HCT116 (cell line): Measurements from ENCODE around the gene IGSF3. TPM values are rescaled to one million over a fixed set of nuclear protein-coding genes. Genes with fewer than 3 reads are reported as not detected.

Experiments used
- ATAC-seq: fragments of 200-7000 bp; cut with Tn5 transposase; 2 replicates; pipeline ENCODE4 v1.9.1; 2020; ENCODE audit warnings: mild to moderate bottlenecking, moderate library complexity
- BruUV-seq: library from RNA; stranded (reverse); fragments of 400-500 nt; replicated peaks from 2 replicates; lab custom pipeline; 2021; lab: Mats Ljungman, UMichigan
- CTCF ChIA-PET: fragments of 300-600 bp; sonication (Branson Sonifier 250); formaldehyde crosslinking; loops from one replicate; lab custom pipeline; 2021; ENCODE audit warnings: antibody characterized with exemption; lab: Charles Lee
- POLR2A ChIA-PET: fragments of 300-600, 350-600 bp; sonication (Branson Sonifier 250); formaldehyde crosslinking; loops from one replicate; lab custom pipeline; 2021; ENCODE audit warnings: antibody characterized with exemption; lab: Charles Lee
- RAD21 ChIA-PET, 2 experiments: fragments of 300-600 bp; sonication (Branson Sonifier 250); formaldehyde crosslinking; loops; one replicate each; lab custom pipeline; 2023; ENCODE audit warnings: low total read pairs in 2 of 2; ENCODE audit not compliant: uncharacterized antibody in 2 of 2, unreplicated experiment in 2 of 2, low non-redundant PET in 1 of 2; lab: Charles Lee
- DNase-seq: peaks from one replicate; pipeline ENCODE4 v3.0.0-alpha.2; 2010; ENCODE audit warnings: low read depth, low spot score
- H2AFZ ChIP-seq: fragments of 200-600 bp; shearing (Covaris generic), sonication (generic); 2 replicates; pipeline ENCODE4 v1.6.1; 2017; ENCODE audit warnings: low read depth, mixed run types, mixed read lengths, antibody characterized with exemption, low read length; ENCODE audit not compliant: poor library complexity, severe bottlenecking
- H3K27ac ChIP-seq: 2 replicates; pipeline ENCODE4 v1.5.1; 2012; ENCODE audit warnings: low read depth, low read length
- H3K27me3 ChIP-seq: fragments of 200-600 bp; sonication (generic); 2 replicates; pipeline ENCODE4 v1.6.1; 2016; ENCODE audit warnings: mixed run types, low read length, mixed read lengths; ENCODE audit not compliant: insufficient read depth
- H3K36me3 ChIP-seq, 2 experiments: fragments of 200-500 bp in 1 of 2; fragments of 200-600 bp in 1 of 2; sonication (Bioruptor generic) in 1 of 2; sonication (generic) in 1 of 2; 2 replicates each; pipeline versions ENCODE4 v1.5.1 to v1.6.1; 2014 to 2016; ENCODE audit warnings: low read length in 2 of 2, inconsistent platforms in 1 of 2, mixed read lengths in 1 of 2, mixed run types in 1 of 2; ENCODE audit not compliant: insufficient read depth in 2 of 2, control insufficient read depth in 1 of 2
- H3K4me1 ChIP-seq, 2 experiments: fragments of 200-600 bp in 1 of 2; sonication (generic) in 1 of 2; 2 replicates each; pipeline versions ENCODE4 v1.5.1 to v1.6.1; 2012 to 2017; ENCODE audit warnings: low read length in 2 of 2, inconsistent platforms in 1 of 2, mild to moderate bottlenecking in 1 of 2, mixed read lengths in 1 of 2, mixed run types in 1 of 2, moderate library complexity in 1 of 2; ENCODE audit not compliant: insufficient read depth in 2 of 2, control insufficient read depth in 1 of 2
- H3K4me2 ChIP-seq: fragments of 200-600 bp; sonication (generic); 2 replicates; pipeline ENCODE4 v1.6.1; 2017; ENCODE audit warnings: mixed run types, low read length, mixed read lengths
- H3K4me3 ChIP-seq, 2 experiments: fragments of 200-600 bp in 1 of 2; sonication (generic) in 1 of 2; replicated peaks in 1 of 2; 2 replicates each; pipeline ENCODE4 v1.5.1; 2011 to 2016; ENCODE audit warnings: low read length in 2 of 2, control low read depth in 1 of 2, low read depth in 1 of 2, mild to moderate bottlenecking in 1 of 2, mixed read lengths in 1 of 2, mixed run types in 1 of 2
- H3K79me2 ChIP-seq: fragments of 200-600 bp; sonication (generic); 2 replicates; pipeline ENCODE4 v1.6.1; 2017; ENCODE audit warnings: mild to moderate bottlenecking, mixed run types, low read length, moderate library complexity, mixed read lengths; ENCODE audit not compliant: insufficient read depth
- H3K9ac ChIP-seq: fragments of 200-600 bp; sonication (generic); 2 replicates; pipeline ENCODE4 v1.6.1; 2016; ENCODE audit warnings: low read length, mixed read lengths
- H3K9me2 ChIP-seq: fragments of 200-600 bp; sonication (generic), shearing (Covaris generic); 2 replicates; pipeline ENCODE4 v1.6.1; 2017; ENCODE audit warnings: mixed run types, mild to moderate bottlenecking, moderate library complexity; ENCODE audit not compliant: insufficient read depth
- H3K9me3 ChIP-seq, 2 experiments: fragments of 200-500 bp in 1 of 2; fragments of 200-600 bp in 1 of 2; sonication (Bioruptor generic) in 1 of 2; sonication (generic) in 1 of 2; 2 replicates each; pipeline ENCODE4 v1.6.1; 2014 to 2017; ENCODE audit warnings: low read length in 2 of 2, mixed read lengths in 2 of 2, inconsistent platforms in 1 of 2, low read depth in 1 of 2, mild to moderate bottlenecking in 1 of 2, mixed run types in 1 of 2, moderate library complexity in 1 of 2; ENCODE audit not compliant: control insufficient read depth in 1 of 2, insufficient read depth in 1 of 2
- H4K20me1 ChIP-seq: fragments of 200-600 bp; sonication (generic), shearing (Covaris generic); 2 replicates; pipeline ENCODE4 v1.6.1; 2017; ENCODE audit warnings: mixed run types, mild to moderate bottlenecking, moderate library complexity; ENCODE audit not compliant: insufficient read depth
- ATF3 ChIP-seq: IDR thresholded peaks from 2 replicates; pipeline ENCODE4 v1.6.1; 2012
- CTCF ChIP-seq, 3 experiments: fragments of 200-600 bp in 1 of 3; sonication (generic) in 1 of 3; IDR thresholded peaks in 2 of 3; conservative IDR thresholded peaks in 1 of 3; 2 replicates each; pipeline ENCODE4 v1.5.1; 2012 to 2017; ENCODE audit warnings: low read depth in 2 of 3, low read length in 2 of 3, antibody characterized with exemption in 1 of 3, borderline replicate concordance in 1 of 3, control low read depth in 1 of 3, mild to moderate bottlenecking in 1 of 3, mixed read lengths in 1 of 3, mixed run types in 1 of 3, moderate library complexity in 1 of 3; ENCODE audit not compliant: insufficient read depth in 1 of 3
- MAX ChIP-seq: IDR thresholded peaks from 2 replicates; pipeline ENCODE4 v1.6.1; 2012
- RAD21 ChIP-seq: IDR thresholded peaks from 2 replicates; pipeline ENCODE4 v1.6.1; 2012; ENCODE audit warnings: low read depth, mild to moderate bottlenecking
- REST ChIP-seq: IDR thresholded peaks from 2 replicates; pipeline ENCODE4 v1.6.1; 2012; ENCODE audit warnings: low read depth
- SP1 ChIP-seq: IDR thresholded peaks from 2 replicates; pipeline ENCODE4 v1.6.1; 2012; ENCODE audit warnings: low read depth
- SRF ChIP-seq: IDR thresholded peaks from 2 replicates; pipeline ENCODE4 v1.6.1; 2012; ENCODE audit warnings: low read depth
- ZBTB33 ChIP-seq: IDR thresholded peaks from 2 replicates; pipeline ENCODE4 v1.6.1; 2011; ENCODE audit warnings: mild to moderate bottlenecking, low read length, moderate library complexity; ENCODE audit not compliant: insufficient replicate concordance; ENCODE audit errors: extremely low read depth
- ZNF274 ChIP-seq: fragments of 200-500 bp; sonication (Bioruptor generic); IDR thresholded peaks from 2 replicates; pipeline ENCODE4 v1.6.1; 2014; ENCODE audit warnings: mild to moderate bottlenecking, low read depth, low read length, inconsistent platforms
- intact Hi-C: fragments of 100-400 bp; cut with micrococcal nuclease; formaldehyde crosslinking; loops from 2 replicates; pipeline ENCODE4 v1.10.0; 2022
- total RNA-seq: library from RNA; stranded (reverse); gene quantifications from one replicate; pipeline ENCODE4 v1.2.1, GENCODE V29; 2021; ENCODE audit not compliant: unreplicated experiment

The IGSF3 gene
- total RNA-seq, 1 experiment from 2014 or later, result 18.6 TPM

- H3K4me2 ChIP-seq, result no peak overlapping the region
- no peak overlapping the region for H2AFZ ChIP-seq
- no peak for TF ChIP-seq SP1
- TF ChIP-seq ATF3, result no peak
- no peak for DNase-seq
- ChIA-PET RAD21 (no interaction called here), POLR2A (no interaction called here), CTCF (interaction anchor here (0.6 kb wide), 1 partner anchor 8 kb away, joined by 4 read pairs; no protein-coding TSS in a partner anchor)
- H3K9me2 ChIP-seq, result no peaks in the 10 kb centered on the region
- BruUV-seq, result no TSS peak
- H4K20me1 ChIP-seq, result no peaks in the 10 kb centered on the region
- H3K4me3 ChIP-seq, result no peak overlapping the region
- no peaks in the 10 kb centered on the region for H3K36me3 ChIP-seq
- no peak overlapping the region for H3K27ac ChIP-seq
- H3K27me3 ChIP-seq, result no peaks in the 10 kb centered on the region
- no peaks in the 10 kb centered on the region for H3K4me1 ChIP-seq
- no peak for ATAC-seq
- no peak overlapping the region for H3K9ac ChIP-seq
- H3K79me2 ChIP-seq, result no peaks in the 10 kb centered on the region
- H3K9me3 ChIP-seq, result no peaks in the 10 kb centered on the region
- intact Hi-C loops, result no loop called here
These were observed 13.2 kb upstream of the IGSF3 start for GRCh38 chr1:116680752-116681151.

- ChIA-PET POLR2A (no interaction called here), CTCF (no interaction called here), RAD21 (no interaction called here)
- intact Hi-C loops, result no loop called here
- ATAC-seq, result no peak
- H3K79me2 ChIP-seq, result no peaks in the 10 kb centered on the region
- no peaks in the 10 kb centered on the region for H4K20me1 ChIP-seq
- no TSS peak for BruUV-seq
- no peaks in the 10 kb centered on the region for H3K27me3 ChIP-seq
- no peaks in the 10 kb centered on the region for H3K4me1 ChIP-seq
- no peak overlapping the region for H3K4me2 ChIP-seq
- no peaks in the 10 kb centered on the region for H3K9me2 ChIP-seq
- H2AFZ ChIP-seq, result no peak overlapping the region
- H3K4me3 ChIP-seq, result no peak overlapping the region
- H3K36me3 ChIP-seq, result no peaks in the 10 kb centered on the region
- no peak overlapping the region for H3K9ac ChIP-seq
- H3K9me3 ChIP-seq, result no peaks in the 10 kb centered on the region
- DNase-seq, result no peak
- H3K27ac ChIP-seq, result no peak overlapping the region
- TF ChIP-seq MAX (no peak), REST (no peak), CTCF (IDR thresholded peaks at IDR 0.05 in 2 of 3, conservative IDR thresholded peaks at IDR 0.05 in 1 of 3; ENCODE audit: borderline replicate concordance in 1 of 3, insufficient read depth in 1 of 3, low read depth in 2 of 3, low read length in 2 of 3) (no peak), SRF (no peak), ZNF274 (no peak), RAD21 (no peak), ZBTB33 (no peak)
These were observed 12.5 kb upstream of the IGSF3 start for GRCh38 chr1:116679828-116680628.
